ENCODE data around the gene DPYD.

The DPYD gene

GRCh38 chr1:97783751-97784150 lies 137.1 kb downstream of the DPYD start:
- no peaks in the 10 kb centered on the region for H4K20me1 ChIP-seq (ENCODE audit: low read depth, low read length)

GRCh38 chr1:97781762-97782337 lies 139.0 kb downstream of the DPYD start:
- Histone ChIP-seq H2AFZ (ENCODE audit: low read depth, low read length, severe bottlenecking) (no peak overlapping the region), H3K27ac (ENCODE audit: low read depth, low read length) (no peak overlapping the region), H3K9me2 (replicated peaks; ENCODE audit: insufficient read depth, low read length) (no peaks in the 10 kb centered on the region), H3K79me2 (ENCODE audit: insufficient read depth, low read length) (no peaks in the 10 kb centered on the region), H3K4me2 (ENCODE audit: low read depth, low read length, poor library complexity, severe bottlenecking) (no peak overlapping the region), H3K4me3 (ENCODE audit: insufficient read depth, low read length, poor library complexity, severe bottlenecking) (no peak overlapping the region), H3K9me3 (ENCODE audit: insufficient read depth, low read length) (no peaks in the 10 kb centered on the region), H3K9ac (ENCODE audit: low read length) (no peak overlapping the region), H3K27me3 (ENCODE audit: low read length) (no peaks in the 10 kb centered on the region), H3F3A (ENCODE audit: insufficient read depth) (no peaks in the 10 kb centered on the region), H3K36me3 (ENCODE audit: low read length) (no peaks in the 10 kb centered on the region), H4K20me1 (ENCODE audit: low read depth, low read length) (no peaks in the 10 kb centered on the region)
- TF ChIP-seq EZH2phosphoT487 (conservative IDR thresholded peaks at IDR 0.05; ENCODE audit: low read length), result no peak
- TF ChIP-seq CTCF (IDR thresholded peaks at IDR 0.05; ENCODE audit: insufficient read depth, low read length, poor library complexity, severe bottlenecking), result no peak

More at GRCh38 chr1:97783751-97784150, 137.1 kb downstream of the DPYD start:
- Histone ChIP-seq H3F3A (ENCODE audit: insufficient read depth) (no peaks in the 10 kb centered on the region), H3K9me3 (ENCODE audit: insufficient read depth, low read length) (no peaks in the 10 kb centered on the region), H3K27ac (ENCODE audit: low read depth, low read length) (no peak overlapping the region), H3K4me2 (ENCODE audit: low read depth, low read length, poor library complexity, severe bottlenecking) (no peak overlapping the region), H3K36me3 (ENCODE audit: low read length) (no peaks in the 10 kb centered on the region), H2AFZ (ENCODE audit: low read depth, low read length, severe bottlenecking) (no peak overlapping the region), H3K27me3 (ENCODE audit: low read length) (no peaks in the 10 kb centered on the region), H3K9me2 (replicated peaks; ENCODE audit: insufficient read depth, low read length) (no peaks in the 10 kb centered on the region), H3K4me3 (ENCODE audit: insufficient read depth, low read length, poor library complexity, severe bottlenecking) (no peak overlapping the region), H3K79me2 (ENCODE audit: insufficient read depth, low read length) (no peaks in the 10 kb centered on the region), H3K9ac (ENCODE audit: low read length) (no peak overlapping the region)
- TF ChIP-seq EZH2phosphoT487 (conservative IDR thresholded peaks at IDR 0.05; ENCODE audit: low read length) (no peak), CTCF (IDR thresholded peaks at IDR 0.05; ENCODE audit: insufficient read depth, low read length, poor library complexity, severe bottlenecking) (no peak)

- Histone ChIP-seq H3K4me3 (ENCODE audit: insufficient read depth, low read length, poor library complexity, severe bottlenecking) (no peak overlapping the region), H3K36me3 (ENCODE audit: low read length) (no peaks in the 10 kb centered on the region), H3K9me3 (ENCODE audit: insufficient read depth, low read length) (no peaks in the 10 kb centered on the region), H3K27me3 (ENCODE audit: low read length) (no peaks in the 10 kb centered on the region), H3K9ac (ENCODE audit: low read length) (no peak overlapping the region), H3K79me2 (ENCODE audit: insufficient read depth, low read length) (no peaks in the 10 kb centered on the region), H3K9me2 (replicated peaks; ENCODE audit: insufficient read depth, low read length) (no peaks in the 10 kb centered on the region), H3K27ac (ENCODE audit: low read depth, low read length) (no peak overlapping the region), H2AFZ (ENCODE audit: low read depth, low read length, severe bottlenecking) (no peak overlapping the region), H3K4me2 (ENCODE audit: low read depth, low read length, poor library complexity, severe bottlenecking) (no peak overlapping the region), H4K20me1 (ENCODE audit: low read depth, low read length) (no peaks in the 10 kb centered on the region), H3F3A (ENCODE audit: insufficient read depth) (no peaks in the 10 kb centered on the region)
- TF ChIP-seq EZH2phosphoT487 (conservative IDR thresholded peaks at IDR 0.05; ENCODE audit: low read length), result no peak
- TF ChIP-seq CTCF (IDR thresholded peaks at IDR 0.05; ENCODE audit: insufficient read depth, low read length, poor library complexity, severe bottlenecking), result no peak
These were observed 139.9 kb downstream of the DPYD start for GRCh38 chr1:97780884-97781283.

Measured in SU-DHL-6 (cell line).